G401 (cell line): Measurements from ENCODE around the gene SLK. TPM values are rescaled to one million over a fixed set of nuclear protein-coding genes. Genes with fewer than 3 reads are reported as not detected.

ENCODE experiments used
- DNase-seq: peaks from one replicate; pipeline ENCODE4 v3.0.0-alpha.2; 2015; ENCODE audit warnings: low spot score
- in situ Hi-C: cut with HindIII; loops from 2 replicates; pipeline ENCODE4 v1.10.0; 2016; ENCODE audit warnings: low sequenced_read_pairs, mixed read lengths
- total RNA-seq: library from RNA; depleted of rRNA; stranded (reverse); fragments of >200 nt; shearing (Covaris generic); gene quantifications from 2 replicates; pipeline ENCODE4 v1.2.3, GENCODE V29; 2014

The SLK gene
- total RNA-seq, 1 experiment from 2014 or later = 33.2 TPM

- in situ Hi-C loops = loop anchor here (10.0 kb wide), 1 partner anchor 107 kb away; the partner anchor contains the start of gene STN1
- no peak for DNase-seq
Observed at GRCh38 chr10:104022026-104022425, 55.1 kb downstream of the SLK start.

GRCh38 chr10:104025524-104025923, 58.6 kb downstream of the SLK start:
- in situ Hi-C loops = loop anchor here (10.0 kb wide), 1 partner anchor 111 kb away; the partner anchor contains the start of gene STN1
- DNase-seq = no peak

- DNase-seq = no peak
- in situ Hi-C loops = loop anchor here (10.0 kb wide), 1 partner anchor 112 kb away; the partner anchor contains the start of gene STN1
Observed at GRCh38 chr10:104026762-104027161, 59.8 kb downstream of the SLK start.

- in situ Hi-C loops = loop anchor here (10.0 kb wide), 1 partner anchor 113 kb away; the partner anchor contains the start of gene STN1
- peak; percentile 65 for DNase-seq
Observed at GRCh38 chr10:104028146-104028545, 61.2 kb downstream of the SLK start.

- in situ Hi-C loops = loop anchor here (10.0 kb wide), 1 partner anchor 114 kb away; the partner anchor contains the start of gene STN1
- no peak for DNase-seq
Observed at GRCh38 chr10:104028823-104029520, 62.0 kb downstream of the SLK start.

GRCh38 chr10:104029521-104029860, 62.6 kb downstream of the SLK start:
- in situ Hi-C loops = loop anchor here (10.0 kb wide), 1 partner anchor 115 kb away; the partner anchor contains the start of gene STN1
- no peak for DNase-seq

- no peak for DNase-seq
- in situ Hi-C loops = no loop called here
Observed at GRCh38 chr10:104031631-104032030, 64.7 kb downstream of the SLK start.

GRCh38 chr10:104032144-104032775, 65.3 kb downstream of the SLK start:
- no peak for DNase-seq
- in situ Hi-C loops = no loop called here

GRCh38 chr10:104033401-104033930, 66.5 kb downstream of the SLK start:
- no peak for DNase-seq
- in situ Hi-C loops = no loop called here

- no peak for DNase-seq
- in situ Hi-C loops = no loop called here
Observed at GRCh38 chr10:104033966-104034365, 67.0 kb downstream of the SLK start.

GRCh38 chr10:104034401-104035193, 67.7 kb downstream of the SLK start:
- DNase-seq = no peak
- in situ Hi-C loops = no loop called here

GRCh38 chr10:104035194-104036068, 68.5 kb downstream of the SLK start:
- in situ Hi-C loops = no loop called here
- DNase-seq = no peak

- in situ Hi-C loops = no loop called here
- no peak for DNase-seq
Observed at GRCh38 chr10:104036069-104036384, 69.1 kb downstream of the SLK start.

GRCh38 chr10:104036518-104037260, 69.7 kb downstream of the SLK start:
- DNase-seq = no peak
- in situ Hi-C loops = no loop called here

- no peak for DNase-seq
- in situ Hi-C loops = no loop called here
Observed at GRCh38 chr10:104037261-104037951, 70.5 kb downstream of the SLK start.

- in situ Hi-C loops = no loop called here
- DNase-seq = no peak
Observed at GRCh38 chr10:104038537-104038936, 71.6 kb downstream of the SLK start.

- in situ Hi-C loops = no loop called here
- DNase-seq = no peak
Observed at GRCh38 chr10:104038958-104039752, 72.2 kb downstream of the SLK start.
